NCI-H2107 (cell line): Measurements from ENCODE around the gene HIP1R.

Experiments used
- DNase-seq: peaks from one replicate; lab custom pipeline; 2025; lab: John Stamatoyannopoulos, UW

HIP1R gene

GRCh38 chr12:122847921-122848421 is 12.7 kb downstream of the HIP1R start:
- no peak for DNase-seq

- DNase-seq, result no peak
Measured at GRCh38 chr12:122848471-122849351, 13.5 kb downstream of the HIP1R start.

- DNase-seq, result no peak
Measured at GRCh38 chr12:122849352-122850047, 14.2 kb downstream of the HIP1R start.

- DNase-seq, result no peak
Measured at GRCh38 chr12:122850048-122850445, 14.8 kb downstream of the HIP1R start.

- no peak for DNase-seq
Measured at GRCh38 chr12:122850695-122851350, 15.6 kb downstream of the HIP1R start.

GRCh38 chr12:122851820-122852219 is 16.6 kb downstream of the HIP1R start:
- DNase-seq, result no peak

- DNase-seq, result no peak
Measured at GRCh38 chr12:122852336-122853275, 17.3 kb downstream of the HIP1R start.

- no peak for DNase-seq
Measured at GRCh38 chr12:122853582-122854245, 18.5 kb downstream of the HIP1R start.

GRCh38 chr12:122854554-122854953 is 19.3 kb downstream of the HIP1R start:
- no peak for DNase-seq

GRCh38 chr12:122855071-122855829 is 20.0 kb downstream of the HIP1R start:
- no peak for DNase-seq

- peak; percentile 47 for DNase-seq
Measured at GRCh38 chr12:122855928-122856831, 20.9 kb downstream of the HIP1R start.

GRCh38 chr12:122856999-122857671 is 21.9 kb downstream of the HIP1R start:
- no peak for DNase-seq

GRCh38 chr12:122858171-122858570 is 22.9 kb downstream of the HIP1R start:
- DNase-seq, result no peak

GRCh38 chr12:122858591-122859302 is 23.5 kb downstream of the HIP1R start:
- no peak for DNase-seq

GRCh38 chr12:122859303-122860039 is 24.2 kb downstream of the HIP1R start:
- no peak for DNase-seq

GRCh38 chr12:122860040-122860853 is 25.0 kb downstream of the HIP1R start:
- DNase-seq, result peak; percentile 21
